Fibroblast of pulmonary artery (primary cell): ENCODE measurements around the gene ELF1.

Experiments
- DNase-seq: peaks from one replicate; pipeline ENCODE4 v3.0.0-alpha.2; 2010; ENCODE audit warnings: low read depth
- H3K4me3 ChIP-seq: replicated peaks from 2 replicates; pipeline ENCODE4 v1.5.1; 2011; ENCODE audit warnings: low read depth, mild to moderate bottlenecking, control low read depth, low read length, moderate library complexity
- TF ChIP-seq, protein P1 (sequence below): IDR thresholded peaks from 2 replicates; pipeline ENCODE4 v1.5.1; 2011; ENCODE audit warnings: mild to moderate bottlenecking, control low read depth, low read length, inconsistent platforms; ENCODE audit errors: missing control alignments

ELF1 gene

DNA sequence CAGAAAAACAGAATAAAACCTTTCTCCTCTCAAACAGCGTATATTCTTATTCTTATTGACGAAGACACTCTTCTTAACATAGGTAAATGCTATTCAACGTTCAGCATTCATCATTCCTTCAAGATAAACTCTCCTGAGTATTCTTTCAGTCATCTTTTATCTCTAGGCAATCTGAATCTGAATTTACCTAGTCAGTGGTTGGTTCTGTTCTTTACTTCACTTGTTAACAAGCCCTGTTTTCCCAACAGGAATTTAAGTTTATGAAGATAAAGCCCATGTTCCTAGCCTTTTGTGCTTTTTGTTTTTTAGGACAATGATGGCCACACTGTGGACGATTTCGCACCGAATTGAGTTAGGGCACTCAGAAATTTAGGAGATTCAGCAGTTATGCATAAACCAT, 3.2 kb downstream of the ELF1 start:
- no peak overlapping the region for H3K4me3 ChIP-seq
- no peak for DNase-seq
- TF ChIP-seq, protein P1, sequence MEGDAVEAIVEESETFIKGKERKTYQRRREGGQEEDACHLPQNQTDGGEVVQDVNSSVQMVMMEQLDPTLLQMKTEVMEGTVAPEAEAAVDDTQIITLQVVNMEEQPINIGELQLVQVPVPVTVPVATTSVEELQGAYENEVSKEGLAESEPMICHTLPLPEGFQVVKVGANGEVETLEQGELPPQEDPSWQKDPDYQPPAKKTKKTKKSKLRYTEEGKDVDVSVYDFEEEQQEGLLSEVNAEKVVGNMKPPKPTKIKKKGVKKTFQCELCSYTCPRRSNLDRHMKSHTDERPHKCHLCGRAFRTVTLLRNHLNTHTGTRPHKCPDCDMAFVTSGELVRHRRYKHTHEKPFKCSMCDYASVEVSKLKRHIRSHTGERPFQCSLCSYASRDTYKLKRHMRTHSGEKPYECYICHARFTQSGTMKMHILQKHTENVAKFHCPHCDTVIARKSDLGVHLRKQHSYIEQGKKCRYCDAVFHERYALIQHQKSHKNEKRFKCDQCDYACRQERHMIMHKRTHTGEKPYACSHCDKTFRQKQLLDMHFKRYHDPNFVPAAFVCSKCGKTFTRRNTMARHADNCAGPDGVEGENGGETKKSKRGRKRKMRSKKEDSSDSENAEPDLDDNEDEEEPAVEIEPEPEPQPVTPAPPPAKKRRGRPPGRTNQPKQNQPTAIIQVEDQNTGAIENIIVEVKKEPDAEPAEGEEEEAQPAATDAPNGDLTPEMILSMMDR: no peak

DNA sequence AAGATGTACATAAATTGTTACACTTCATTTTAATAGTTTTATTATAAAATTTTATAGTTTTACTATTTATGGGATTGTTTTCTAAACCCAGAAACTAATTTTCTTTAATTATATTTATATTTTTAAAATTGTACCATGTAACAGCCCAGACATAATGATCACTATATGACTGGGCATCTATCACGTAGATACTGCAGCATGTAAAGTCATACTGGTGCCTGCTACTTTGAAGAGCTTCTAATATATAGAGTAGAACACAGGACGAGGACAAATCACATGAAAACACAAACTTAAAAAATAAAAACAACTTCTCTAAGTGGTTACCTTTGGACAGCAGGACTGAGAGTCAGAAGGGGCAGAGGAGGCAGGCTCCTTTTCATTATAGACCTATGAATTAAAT, 5.3 kb downstream of the ELF1 start:
- no peak for DNase-seq

DNA sequence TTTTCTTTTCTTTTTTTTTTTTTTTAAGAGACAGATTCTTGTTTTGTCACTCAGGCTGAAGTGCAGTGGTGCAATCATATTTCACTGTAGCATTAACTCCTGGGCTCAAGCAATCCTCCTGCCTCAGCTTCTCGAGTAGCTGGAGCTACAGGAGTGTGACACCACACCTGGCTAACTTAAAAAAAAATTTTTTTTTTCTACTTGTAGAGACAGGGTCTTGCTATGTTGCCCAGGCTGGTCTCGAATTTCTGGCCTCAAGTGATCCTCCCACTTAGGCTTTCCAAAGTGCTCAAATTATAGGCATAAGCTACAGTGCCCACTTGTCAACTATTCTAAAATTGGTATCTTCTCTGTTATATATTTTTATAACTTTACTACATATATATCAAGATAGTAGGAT, 6.6 kb downstream of the ELF1 start:
- TF ChIP-seq, protein P1: no peak
- DNase-seq: no peak
- H3K4me3 ChIP-seq: no peak overlapping the region

More for the DNA sequence above, 5.3 kb downstream of the ELF1 start:
- TF ChIP-seq, protein P1: no peak
- H3K4me3 ChIP-seq: no peak overlapping the region

DNA sequence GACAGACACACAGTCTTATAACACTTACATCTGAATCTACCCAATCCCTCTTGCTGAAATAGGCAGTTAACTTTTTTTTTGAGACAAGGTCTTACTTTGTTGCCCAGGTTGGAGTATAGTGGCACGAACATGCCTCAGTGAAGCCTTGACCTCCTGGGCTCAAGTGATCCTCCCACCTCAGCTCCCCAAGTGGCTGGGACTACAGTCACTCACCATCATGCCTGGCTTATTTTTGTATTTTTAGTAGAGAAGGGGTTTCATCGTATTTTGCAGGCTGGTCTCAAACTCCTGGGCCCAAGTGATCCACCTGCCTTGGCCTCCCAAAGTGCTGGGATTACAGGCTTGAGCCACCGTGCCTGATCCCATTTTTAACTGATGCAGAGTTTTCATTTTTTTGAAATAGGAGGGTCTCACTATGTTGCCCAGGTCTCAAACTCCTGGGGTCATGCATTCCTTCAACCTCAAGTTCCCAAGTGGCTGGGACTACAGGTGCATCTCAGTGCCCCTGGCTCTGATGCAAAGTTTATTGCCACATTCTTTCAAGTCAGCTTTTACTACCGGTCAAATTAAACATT, 7.6 kb downstream of the ELF1 start:
- H3K4me3 ChIP-seq: no peak overlapping the region
- TF ChIP-seq, protein P1: no peak
- no peak for DNase-seq

DNA sequence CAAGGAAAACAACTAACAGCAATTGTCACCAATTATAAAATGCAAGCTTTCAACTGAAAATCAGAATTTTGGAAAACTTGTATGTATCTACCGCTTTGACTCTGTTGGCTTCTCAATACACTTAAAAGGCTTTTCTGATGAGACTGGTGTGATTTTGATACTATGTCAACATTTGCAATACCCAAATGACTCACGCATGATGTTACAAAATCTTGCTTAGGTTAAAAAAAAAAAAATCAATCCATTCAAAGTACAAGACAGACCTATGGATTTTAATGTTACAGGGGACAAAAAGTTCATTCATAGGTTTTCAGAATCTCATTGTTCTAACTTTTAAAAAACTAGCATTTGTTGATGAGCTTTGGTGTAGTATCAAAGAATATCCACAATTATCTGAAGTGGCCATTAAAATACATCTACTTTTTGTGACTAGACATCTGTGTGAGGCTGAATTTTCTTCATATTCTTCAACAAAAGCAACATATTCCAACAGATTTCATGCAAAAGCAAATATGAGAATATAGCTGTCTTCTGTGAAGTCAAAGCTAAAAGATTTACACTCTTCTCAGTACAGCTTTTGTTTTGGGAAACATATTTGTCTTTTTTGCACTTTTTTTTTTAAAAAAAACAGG, 10.7 kb downstream of the ELF1 start:
- no peak overlapping the region for H3K4me3 ChIP-seq
- TF ChIP-seq, protein P1: no peak
- peak; percentile 79 for DNase-seq

DNA sequence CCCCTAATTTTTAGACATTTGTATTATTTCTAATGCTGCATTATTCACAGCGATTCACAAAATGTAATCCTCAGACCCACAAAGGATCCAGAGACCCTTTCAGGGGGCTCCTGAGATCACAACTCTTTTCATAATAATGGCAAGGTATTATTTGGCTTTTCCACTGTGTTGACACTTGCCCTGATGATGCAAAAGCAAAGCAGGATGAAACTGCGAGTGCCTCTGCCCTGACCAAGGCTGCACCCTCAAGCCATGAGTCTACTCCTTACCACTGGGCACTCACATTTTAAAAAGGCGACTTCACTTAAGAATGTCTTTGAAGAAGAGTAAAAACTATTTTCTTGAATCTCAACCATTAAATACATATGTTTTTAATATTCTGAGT, 11.4 kb downstream of the ELF1 start:
- no peak for DNase-seq
- H3K4me3 ChIP-seq: no peak overlapping the region
- TF ChIP-seq, protein P1: no peak

DNA sequence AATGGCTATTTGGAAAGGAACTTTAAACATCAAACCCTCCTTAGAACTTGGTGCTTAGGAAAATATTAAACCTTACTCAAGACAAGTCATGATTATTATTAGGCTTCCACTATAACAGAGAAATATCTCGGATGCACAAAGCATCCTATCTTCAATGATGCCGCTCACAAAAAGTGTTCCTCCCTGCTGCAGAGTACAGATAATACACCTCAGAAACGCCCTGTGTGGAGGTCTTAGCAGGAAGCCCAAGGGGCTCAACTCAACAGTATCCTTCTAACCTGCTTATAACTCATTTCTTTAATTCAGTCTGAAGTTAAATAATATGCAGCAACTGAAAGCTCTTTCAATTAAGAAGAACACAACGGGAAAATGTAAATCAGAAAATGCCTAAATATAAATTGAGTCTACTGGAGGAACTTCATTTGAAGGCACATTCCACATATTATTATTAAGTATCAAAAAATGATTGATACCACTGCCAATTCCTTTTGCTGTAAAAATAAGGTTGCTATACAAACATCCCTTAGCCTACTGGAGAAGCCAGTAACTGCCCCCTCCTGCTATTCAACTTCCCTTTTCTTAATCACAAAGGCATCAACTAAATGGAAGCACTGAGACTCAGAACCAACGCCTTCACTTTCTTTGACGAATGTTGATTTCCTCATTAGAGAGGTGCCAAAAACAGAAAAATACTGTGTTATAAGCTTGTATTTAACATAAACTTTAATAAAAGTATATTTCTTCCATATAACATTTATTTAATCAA, 12.0 kb downstream of the ELF1 start:
- TF ChIP-seq, protein P1: no peak
- no peak for DNase-seq
- no peak overlapping the region for H3K4me3 ChIP-seq
